ENCODE data around the gene CCDC126. TPM values are rescaled to one million over a fixed set of nuclear protein-coding genes. Genes with fewer than 3 reads are reported as not detected.

Gene CCDC126
- total RNA-seq, 2 donors from 2014 or later, result 9.4 to 14.7 TPM

- Mint-ChIP-seq H3K4me3 (no peak overlapping the region), H3K9me3 (peaks cover 36% of the 10 kb centered on the region), H3K27ac (no peak overlapping the region), H3K36me3 (ENCODE audit: low read depth) (peaks cover 64% of the 10 kb centered on the region), H3K27me3 (ENCODE audit: insufficient read depth) (no peaks in the 10 kb centered on the region), H3K4me1 (no peaks in the 10 kb centered on the region)
- Histone ChIP-seq H3K9ac (ENCODE audit: extremely low read depth, low read length, poor library complexity, severe bottlenecking) (no peak overlapping the region), H3K9me3 (ENCODE audit: control insufficient read depth, low read length) (peaks cover 45% of the 10 kb centered on the region), H3K4me1 (ENCODE audit: control insufficient read depth, insufficient read depth, low read length) (no peaks in the 10 kb centered on the region), H3K27ac (ENCODE audit: low read depth, low read length) (no peak overlapping the region), H3K4me3 (ENCODE audit: low read length) (no peak overlapping the region), H3K27me3 (ENCODE audit: control insufficient read depth, insufficient read depth, low read length, poor library complexity, severe bottlenecking) (no peaks in the 10 kb centered on the region), H3K36me3 (ENCODE audit: control insufficient read depth, insufficient read depth, low read length) (peaks cover 50% of the 10 kb centered on the region)
- no peak for TF ChIP-seq CTCF (conservative IDR thresholded peaks at IDR 0.05)
- no peak for DNase-seq
Measured at GRCh38 chr7:23615331-23615730, 18.1 kb downstream of the CCDC126 start.

GRCh38 chr7:23616593-23616992 is 19.4 kb downstream of the CCDC126 start:
- H3K36me3 Mint-ChIP-seq (ENCODE audit: low read depth), result peaks cover 59% of the 10 kb centered on the region
- 90% methylated on average over 2 of the region's 2 CpGs; no CpG with 5 or more reads in 1 of the 2 experiments for WGBS, 2 experiments (ENCODE audit: insufficient coverage in 1 of 2, insufficient read length in 1 of 2)
- Histone ChIP-seq H3K9me3 (ENCODE audit: control insufficient read depth, low read length) (peaks cover 45% of the 10 kb centered on the region), H3K36me3 (ENCODE audit: control insufficient read depth, insufficient read depth, low read length) (peaks cover 45% of the 10 kb centered on the region), H3K4me1 (ENCODE audit: control insufficient read depth, insufficient read depth, low read length) (no peaks in the 10 kb centered on the region), H3K27me3 (ENCODE audit: control insufficient read depth, insufficient read depth, low read length, poor library complexity, severe bottlenecking) (no peaks in the 10 kb centered on the region), H3K4me3 (ENCODE audit: low read length) (peak overlapping the region; percentile 62), H3K27ac (ENCODE audit: low read depth, low read length) (no peak overlapping the region), H3K9ac (ENCODE audit: extremely low read depth, low read length, poor library complexity, severe bottlenecking) (no peak overlapping the region)
- peaks cover 36% of the 10 kb centered on the region for H3K9me3 Mint-ChIP-seq
- no peaks in the 10 kb centered on the region for H3K4me1 Mint-ChIP-seq
- no peak overlapping the region for H3K4me3 Mint-ChIP-seq
- no peaks in the 10 kb centered on the region for H3K27me3 Mint-ChIP-seq (ENCODE audit: insufficient read depth)
- no peak overlapping the region for H3K27ac Mint-ChIP-seq
- no peak for DNase-seq
- TF ChIP-seq CTCF (conservative IDR thresholded peaks at IDR 0.05), result no peak

GRCh38 chr7:23617482-23617881 is 20.3 kb downstream of the CCDC126 start:
- no peaks in the 10 kb centered on the region for H3K4me1 ChIP-seq (ENCODE audit: control insufficient read depth, insufficient read depth, low read length)
- TF ChIP-seq CTCF (conservative IDR thresholded peaks at IDR 0.05), result no peak
- peaks cover 41% of the 10 kb centered on the region for H3K36me3 ChIP-seq (ENCODE audit: control insufficient read depth, insufficient read depth, low read length)
- Mint-ChIP-seq H3K9me3 (peaks cover 36% of the 10 kb centered on the region), H3K4me3 (no peak overlapping the region), H3K27me3 (ENCODE audit: insufficient read depth) (no peaks in the 10 kb centered on the region), H3K27ac (no peak overlapping the region), H3K4me1 (no peaks in the 10 kb centered on the region), H3K36me3 (ENCODE audit: low read depth) (peaks cover 54% of the 10 kb centered on the region)
- WGBS, 2 experiments (ENCODE audit: insufficient coverage in 1 of 2, insufficient read length in 1 of 2), result 100% methylated on average over 1 of the region's 1 CpG; no CpG with 5 or more reads in 1 of the 2 experiments
- H3K27ac ChIP-seq (ENCODE audit: low read depth, low read length), result no peak overlapping the region
- no peak overlapping the region for H3K4me3 ChIP-seq (ENCODE audit: low read length)
- DNase-seq, result no peak
- peaks cover 44% of the 10 kb centered on the region for H3K9me3 ChIP-seq (ENCODE audit: control insufficient read depth, low read length)
- no peak overlapping the region for H3K9ac ChIP-seq (ENCODE audit: extremely low read depth, low read length, poor library complexity, severe bottlenecking)
- H3K27me3 ChIP-seq (ENCODE audit: control insufficient read depth, insufficient read depth, low read length, poor library complexity, severe bottlenecking), result no peaks in the 10 kb centered on the region

Data from endodermal cell (in vitro differentiated cells).